ENCODE measurements around the gene UBAP1L. TPM values are rescaled to one million over a fixed set of nuclear protein-coding genes. Genes with fewer than 3 reads are reported as not detected.

The UBAP1L gene
- polyA plus RNA-seq, 1 donor = 4.9 TPM

DNA sequence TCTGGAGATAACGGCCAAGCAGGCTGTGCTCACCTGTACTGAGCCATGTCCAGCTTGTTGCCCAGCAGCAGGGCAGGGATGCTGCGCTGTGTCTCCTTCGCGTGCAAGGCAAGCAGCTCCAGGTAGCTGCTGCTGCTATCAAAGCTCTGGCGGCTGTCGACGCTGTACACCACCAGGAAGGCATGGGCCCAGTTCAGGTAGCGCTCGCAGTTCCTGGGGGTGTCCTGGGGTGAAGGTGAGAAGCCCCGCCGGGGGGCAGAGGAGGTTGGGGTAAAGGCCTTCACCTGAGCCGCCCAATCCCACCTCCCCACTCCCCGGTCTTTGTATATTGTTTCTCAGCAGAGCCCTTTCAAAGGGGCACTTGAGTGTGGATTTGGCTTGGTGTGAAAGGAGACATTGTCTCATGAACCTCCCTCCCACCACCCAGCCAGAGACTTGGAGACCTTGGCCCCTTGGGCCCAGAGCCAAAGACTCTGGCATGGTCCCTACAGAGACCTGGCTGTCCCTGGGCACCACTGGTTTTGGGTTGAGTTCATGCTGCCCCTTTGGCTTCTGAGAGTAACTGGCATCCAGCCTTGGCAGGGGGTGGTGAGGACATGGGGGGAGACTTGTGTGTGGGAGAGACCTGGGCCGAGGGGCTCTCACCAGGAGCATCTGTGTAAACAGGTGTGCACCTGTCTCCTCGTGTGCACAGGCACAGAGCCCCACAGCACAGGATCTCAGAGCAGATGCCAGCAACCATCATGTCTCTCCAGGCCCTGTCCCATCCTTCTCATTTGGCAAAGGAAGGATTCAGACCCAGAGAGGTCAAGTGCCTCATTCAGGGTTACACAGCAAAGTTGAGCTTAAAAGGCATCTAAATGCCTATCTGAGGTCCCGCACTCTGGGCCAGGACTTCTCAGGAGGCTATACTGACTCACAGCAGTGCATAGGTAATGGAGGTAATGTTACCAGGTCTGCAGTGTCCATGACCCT, 56.3 kb downstream of the UBAP1L start:
- H3K4me3 ChIP-seq (ENCODE audit: low read length) = no peak overlapping the region
- H3K36me3 ChIP-seq (ENCODE audit: control insufficient read depth, insufficient read depth, low read length) = peaks cover 2% of the 10 kb centered on the region
- no peaks in the 10 kb centered on the region for H3K9me3 ChIP-seq (ENCODE audit: control insufficient read depth, low read depth, low read length)
- no peaks in the 10 kb centered on the region for H3K27me3 ChIP-seq (ENCODE audit: control insufficient read depth, insufficient read depth, low read length)
- no peak overlapping the region for H3K27ac ChIP-seq (ENCODE audit: low read length)
- WGBS (ENCODE audit: insufficient coverage, low lambda C conversion rate) = no CpG with 5 or more reads among the region's 16 CpGs
- peaks cover 39% of the 10 kb centered on the region for H3K4me1 ChIP-seq (ENCODE audit: control insufficient read depth, insufficient read depth, low read length)
- DNase-seq = no peak

DNA sequence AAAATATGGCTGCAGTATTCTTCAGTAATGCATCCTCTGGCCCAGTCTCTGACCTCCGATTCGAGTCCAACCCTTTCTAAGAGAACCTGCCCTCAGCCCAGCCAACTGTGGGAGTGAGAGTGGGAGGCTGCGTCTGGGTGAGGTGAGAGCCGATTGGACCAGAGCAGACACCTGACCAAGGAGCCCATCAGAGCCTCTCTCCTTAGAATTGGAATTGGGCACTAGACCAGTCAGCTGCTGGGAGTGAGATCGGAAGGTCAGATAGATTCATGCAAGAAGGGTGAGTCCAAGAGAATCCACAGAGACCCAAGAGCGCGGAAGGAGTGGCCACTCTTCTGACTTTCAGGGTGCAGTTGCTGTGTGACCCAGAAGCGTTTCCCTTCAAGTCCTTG, 57.5 kb downstream of the UBAP1L start:
- Histone ChIP-seq H3K36me3 (ENCODE audit: control insufficient read depth, insufficient read depth, low read length) (peaks cover 9% of the 10 kb centered on the region), H3K27me3 (ENCODE audit: control insufficient read depth, insufficient read depth, low read length) (no peaks in the 10 kb centered on the region), H3K27ac (ENCODE audit: low read length) (peak overlapping the region; percentile 67), H3K4me3 (ENCODE audit: low read length) (no peak overlapping the region), H3K9me3 (ENCODE audit: control insufficient read depth, low read depth, low read length) (no peaks in the 10 kb centered on the region), H3K4me1 (ENCODE audit: control insufficient read depth, insufficient read depth, low read length) (peaks cover 39% of the 10 kb centered on the region)
- WGBS (ENCODE audit: insufficient coverage, low lambda C conversion rate) = no CpG with 5 or more reads among the region's 8 CpGs
- no peak for DNase-seq

DNA sequence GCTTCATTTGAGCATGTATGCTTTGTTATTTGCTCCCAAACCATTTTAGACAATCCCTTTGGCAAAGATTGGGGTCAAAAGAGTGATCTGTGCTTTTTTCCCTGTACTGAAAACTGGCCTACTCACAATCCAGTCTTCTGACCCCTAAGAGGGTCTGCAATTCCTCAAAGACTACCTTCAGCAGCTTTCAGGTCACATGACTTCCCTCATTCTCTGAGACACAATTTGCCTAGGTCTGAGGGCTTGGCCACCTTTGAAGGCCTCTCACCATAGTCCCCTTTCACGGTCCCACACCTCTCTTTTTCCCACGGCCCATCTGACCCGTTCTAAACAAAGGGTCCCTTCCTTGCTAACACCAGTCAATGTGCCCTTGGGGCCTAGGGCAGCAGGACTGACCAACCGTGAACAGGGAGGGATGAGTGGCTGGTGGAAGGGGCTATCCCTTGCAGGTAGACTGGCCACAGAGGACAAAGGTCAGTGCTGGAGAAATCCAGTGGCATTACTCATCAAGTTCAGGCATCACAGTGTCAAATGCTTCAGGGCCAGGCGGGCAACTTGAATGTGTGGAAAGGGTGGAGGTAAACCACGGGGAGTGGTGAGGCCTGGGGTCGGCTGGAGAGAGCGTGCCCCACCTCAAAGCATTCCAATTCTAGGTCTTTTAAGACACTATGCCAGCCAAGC, 58.0 kb downstream of the UBAP1L start:
- no CpG with 5 or more reads among the region's 8 CpGs for WGBS (ENCODE audit: insufficient coverage, low lambda C conversion rate)
- H3K9me3 ChIP-seq (ENCODE audit: control insufficient read depth, low read depth, low read length) = no peaks in the 10 kb centered on the region
- DNase-seq = peak; percentile 86 to 88
- H3K27ac ChIP-seq (ENCODE audit: low read length) = peak overlapping the region; percentile 67
- H3K36me3 ChIP-seq (ENCODE audit: control insufficient read depth, insufficient read depth, low read length) = peaks cover 9% of the 10 kb centered on the region
- H3K4me3 ChIP-seq (ENCODE audit: low read length) = no peak overlapping the region
- no peaks in the 10 kb centered on the region for H3K27me3 ChIP-seq (ENCODE audit: control insufficient read depth, insufficient read depth, low read length)
- H3K4me1 ChIP-seq (ENCODE audit: control insufficient read depth, insufficient read depth, low read length) = peaks cover 39% of the 10 kb centered on the region

DNA sequence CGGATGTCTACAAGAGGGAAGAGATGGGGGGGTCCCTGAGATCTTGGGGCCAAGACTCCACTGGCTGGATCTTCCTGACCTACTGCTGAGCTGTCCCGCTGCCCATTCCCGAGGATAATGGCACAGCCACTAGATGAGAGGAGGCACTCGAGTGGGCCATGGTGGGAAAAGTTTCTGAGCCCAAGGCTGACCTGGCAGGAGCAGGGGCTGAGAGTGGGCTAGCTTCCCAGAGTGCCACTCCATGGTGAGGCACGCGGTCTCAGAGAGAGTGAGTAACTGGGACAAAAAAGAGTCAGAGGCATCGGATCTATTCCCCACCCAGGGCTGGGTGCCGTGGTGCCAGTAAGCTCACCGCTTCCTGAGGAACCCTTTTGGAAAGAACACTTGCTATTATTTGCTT, 58.9 kb downstream of the UBAP1L start:
- DNase-seq = no peak
- no CpG with 5 or more reads among the region's 9 CpGs for WGBS (ENCODE audit: insufficient coverage, low lambda C conversion rate)
- peak overlapping the region; percentile 73 for H3K27ac ChIP-seq (ENCODE audit: low read length)

DNA sequence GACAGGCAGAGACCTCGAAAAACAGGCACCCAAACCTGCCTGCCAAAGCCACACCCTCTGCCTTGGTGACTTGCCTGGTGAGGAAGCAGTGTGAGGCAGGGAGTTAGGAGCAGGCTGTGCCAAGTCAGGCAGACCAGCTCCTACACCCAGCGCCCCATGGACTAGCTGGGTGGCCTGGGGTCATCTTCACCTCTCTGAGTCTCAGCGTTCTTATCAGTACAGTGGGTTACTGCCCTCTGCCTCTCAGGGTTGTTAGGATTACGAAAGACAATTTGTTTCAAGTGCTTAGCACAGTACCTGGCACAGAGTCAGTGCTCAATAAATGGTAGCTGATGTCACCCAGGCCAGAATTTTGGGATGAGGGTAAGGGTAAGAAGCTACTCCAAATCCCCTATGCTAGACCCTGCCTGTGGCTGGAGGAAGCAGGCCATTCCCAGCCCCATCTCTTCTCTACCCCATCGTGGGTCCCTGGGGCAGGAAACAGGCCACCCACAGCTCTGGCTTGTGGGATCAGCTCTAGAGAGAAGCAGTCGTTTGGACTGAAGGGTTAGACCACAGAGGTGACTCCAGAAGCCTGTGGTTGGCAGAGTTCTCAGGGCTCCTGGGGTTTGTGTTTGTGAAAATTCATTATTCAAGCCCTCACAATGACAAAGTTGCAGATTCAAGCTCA, 59.7 kb downstream of the UBAP1L start:
- no peak overlapping the region for H3K4me3 ChIP-seq (ENCODE audit: low read length)
- peaks cover 39% of the 10 kb centered on the region for H3K4me1 ChIP-seq (ENCODE audit: control insufficient read depth, insufficient read depth, low read length)
- peak; percentile 75 to 84 for DNase-seq
- peaks cover 14% of the 10 kb centered on the region for H3K36me3 ChIP-seq (ENCODE audit: control insufficient read depth, insufficient read depth, low read length)
- WGBS (ENCODE audit: insufficient coverage, low lambda C conversion rate) = no CpG with 5 or more reads among the region's 6 CpGs
- no peaks in the 10 kb centered on the region for H3K9me3 ChIP-seq (ENCODE audit: control insufficient read depth, low read depth, low read length)
- H3K27ac ChIP-seq (ENCODE audit: low read length) = peak overlapping the region; percentile 73
- no peaks in the 10 kb centered on the region for H3K27me3 ChIP-seq (ENCODE audit: control insufficient read depth, insufficient read depth, low read length)

More for the DNA sequence above, 58.9 kb downstream of the UBAP1L start:
- Histone ChIP-seq H3K4me3 (ENCODE audit: low read length) (no peak overlapping the region), H3K9me3 (ENCODE audit: control insufficient read depth, low read depth, low read length) (no peaks in the 10 kb centered on the region), H3K27me3 (ENCODE audit: control insufficient read depth, insufficient read depth, low read length) (no peaks in the 10 kb centered on the region), H3K4me1 (ENCODE audit: control insufficient read depth, insufficient read depth, low read length) (peaks cover 39% of the 10 kb centered on the region), H3K36me3 (ENCODE audit: control insufficient read depth, insufficient read depth, low read length) (peaks cover 12% of the 10 kb centered on the region)

DNA sequence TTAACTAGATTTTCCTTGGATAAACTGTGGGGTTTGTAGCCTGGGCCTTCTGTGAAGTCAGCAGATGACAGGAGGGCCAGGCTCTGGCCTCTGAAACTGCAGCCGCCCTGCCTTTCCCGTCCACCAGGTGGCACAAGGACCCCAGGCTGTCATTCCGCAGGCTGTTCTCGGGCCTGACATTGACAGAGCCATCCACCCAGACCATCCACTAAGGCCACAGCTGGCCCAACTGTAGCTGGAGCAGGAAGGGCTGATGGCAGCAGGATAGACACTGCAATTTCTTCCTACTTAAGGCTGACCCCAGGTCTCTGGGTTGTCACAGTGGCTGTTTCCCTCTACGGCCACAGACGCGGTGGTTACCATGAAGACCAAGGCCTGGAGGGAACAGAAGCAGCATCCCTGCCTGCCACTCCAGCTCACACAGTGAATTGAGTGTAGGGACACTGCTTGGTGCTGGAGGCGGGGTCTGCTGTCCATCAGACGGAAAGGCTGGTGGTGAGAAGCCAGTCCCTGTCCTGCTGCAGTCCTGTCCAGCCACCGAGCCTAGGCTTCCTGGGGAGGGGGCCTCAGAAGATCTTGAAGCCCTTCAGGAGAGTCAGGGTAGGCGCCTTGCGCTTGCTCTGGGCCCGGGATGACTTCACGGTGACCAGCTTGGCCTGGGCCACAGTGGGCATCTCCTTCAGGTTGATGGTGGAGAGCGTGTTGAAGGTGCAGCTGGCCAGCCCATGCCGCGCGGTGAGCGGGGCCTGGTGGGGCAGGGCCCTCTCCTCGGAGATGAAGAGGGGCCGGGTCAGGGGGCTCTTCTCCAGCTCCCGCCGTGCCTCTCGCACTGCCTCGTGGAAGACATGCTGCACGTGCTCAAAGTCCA, 60.4 kb downstream of the UBAP1L start:
- DNase-seq = peak; percentile 67 to 76
- H3K36me3 ChIP-seq (ENCODE audit: control insufficient read depth, insufficient read depth, low read length) = peaks cover 14% of the 10 kb centered on the region
- H3K4me1 ChIP-seq (ENCODE audit: control insufficient read depth, insufficient read depth, low read length) = peaks cover 42% of the 10 kb centered on the region
- no peak overlapping the region for H3K4me3 ChIP-seq (ENCODE audit: low read length)
- H3K27me3 ChIP-seq (ENCODE audit: control insufficient read depth, insufficient read depth, low read length) = no peaks in the 10 kb centered on the region
- no peaks in the 10 kb centered on the region for H3K9me3 ChIP-seq (ENCODE audit: control insufficient read depth, low read depth, low read length)
- H3K27ac ChIP-seq (ENCODE audit: low read length) = peak overlapping the region; percentile 73
- no CpG with 5 or more reads among the region's 26 CpGs for WGBS (ENCODE audit: insufficient coverage, low lambda C conversion rate)

DNA sequence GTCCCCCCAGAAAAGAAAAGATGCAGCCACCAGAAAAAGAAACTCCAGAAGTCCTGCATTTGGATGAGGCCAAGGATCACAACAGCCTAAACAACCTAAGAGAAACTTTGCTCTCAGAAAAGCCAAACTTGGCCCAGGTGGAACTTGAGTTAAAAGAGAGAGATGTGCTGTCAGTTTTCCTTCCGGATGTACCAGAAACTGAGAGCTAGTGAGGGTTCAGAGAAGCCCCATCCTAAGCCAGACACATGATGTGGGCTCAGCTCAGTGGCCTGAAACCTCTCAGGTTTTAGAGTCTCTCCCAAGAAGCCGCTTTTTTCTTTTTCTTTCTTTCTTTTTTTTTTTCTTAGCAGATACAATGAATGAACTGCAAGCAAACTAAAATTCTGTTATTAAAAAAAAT, 62.0 kb downstream of the UBAP1L start:
- H3K27me3 ChIP-seq (ENCODE audit: control insufficient read depth, insufficient read depth, low read length) = no peaks in the 10 kb centered on the region
- H3K4me3 ChIP-seq (ENCODE audit: low read length) = no peak overlapping the region
- WGBS (ENCODE audit: insufficient coverage, low lambda C conversion rate) = 75% methylated on average over 1 of the region's 2 CpGs
- peaks cover 14% of the 10 kb centered on the region for H3K36me3 ChIP-seq (ENCODE audit: control insufficient read depth, insufficient read depth, low read length)
- no peak for DNase-seq
- peaks cover 40% of the 10 kb centered on the region for H3K4me1 ChIP-seq (ENCODE audit: control insufficient read depth, insufficient read depth, low read length)
- H3K27ac ChIP-seq (ENCODE audit: low read length) = no peak overlapping the region
- H3K9me3 ChIP-seq (ENCODE audit: control insufficient read depth, low read depth, low read length) = no peaks in the 10 kb centered on the region

DNA sequence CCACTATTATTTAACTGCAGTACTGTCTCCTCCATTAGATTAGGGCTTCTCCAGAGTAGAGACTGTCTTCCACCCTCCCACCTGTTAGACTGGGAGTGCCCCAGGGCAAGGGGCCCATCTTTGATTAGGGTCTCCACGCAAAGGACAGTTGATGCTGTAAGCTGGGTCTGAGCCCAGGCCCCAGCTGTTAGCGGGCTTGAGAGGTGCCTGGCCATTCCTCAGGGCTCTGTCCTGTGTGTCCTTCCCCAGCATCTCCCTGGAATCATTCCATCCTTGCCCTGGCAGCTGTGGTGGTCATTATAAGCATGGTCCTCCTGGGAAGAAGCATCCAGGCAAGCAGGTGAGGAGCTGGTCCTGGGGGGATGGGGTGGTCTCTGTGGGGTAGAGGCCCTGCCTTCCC, 63.7 kb downstream of the UBAP1L start:
- Histone ChIP-seq H3K4me3 (ENCODE audit: low read length) (no peak overlapping the region), H3K27me3 (ENCODE audit: control insufficient read depth, insufficient read depth, low read length) (no peaks in the 10 kb centered on the region), H3K36me3 (ENCODE audit: control insufficient read depth, insufficient read depth, low read length) (peaks cover 14% of the 10 kb centered on the region), H3K9me3 (ENCODE audit: control insufficient read depth, low read depth, low read length) (no peaks in the 10 kb centered on the region), H3K27ac (ENCODE audit: low read length) (no peak overlapping the region), H3K4me1 (ENCODE audit: control insufficient read depth, insufficient read depth, low read length) (peaks cover 28% of the 10 kb centered on the region)
- no peak for DNase-seq
- WGBS (ENCODE audit: insufficient coverage, low lambda C conversion rate) = no CpG with 5 or more reads among the region's 2 CpGs

DNA sequence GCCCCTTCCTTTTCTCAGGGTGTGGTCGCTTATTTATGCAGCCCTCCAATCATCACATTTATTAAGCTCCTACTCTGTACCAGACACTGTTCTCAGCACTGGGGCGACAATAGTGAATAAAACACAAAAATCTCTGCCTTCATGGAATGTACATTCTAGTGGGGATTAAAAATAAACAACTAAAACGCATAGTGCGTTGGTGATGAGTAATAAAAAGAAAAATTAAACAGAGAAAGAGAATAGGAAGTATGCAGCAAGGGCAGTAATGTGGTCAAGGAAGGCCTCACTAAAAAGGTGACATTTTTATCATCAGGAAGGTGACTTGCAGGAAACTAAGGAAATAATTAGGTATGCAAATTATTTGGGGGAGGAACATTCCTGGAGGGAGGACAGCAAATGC, 64.7 kb downstream of the UBAP1L start:
- Histone ChIP-seq H3K36me3 (ENCODE audit: control insufficient read depth, insufficient read depth, low read length) (peaks cover 14% of the 10 kb centered on the region), H3K4me3 (ENCODE audit: low read length) (no peak overlapping the region), H3K9me3 (ENCODE audit: control insufficient read depth, low read depth, low read length) (no peaks in the 10 kb centered on the region), H3K27ac (ENCODE audit: low read length) (no peak overlapping the region), H3K4me1 (ENCODE audit: control insufficient read depth, insufficient read depth, low read length) (peaks cover 24% of the 10 kb centered on the region), H3K27me3 (ENCODE audit: control insufficient read depth, insufficient read depth, low read length) (no peaks in the 10 kb centered on the region)
- 80% methylated on average over 3 of the region's 4 CpGs for WGBS (ENCODE audit: insufficient coverage, low lambda C conversion rate)
- DNase-seq = no peak
